B cell (primary cell): ENCODE data around the gene SPATA19. TPM values are rescaled to one million over a fixed set of nuclear protein-coding genes. Genes with fewer than 3 reads are reported as not detected.

Source experiments
- ATAC-seq: fragments of 200-7000 bp; cut with Tn5 transposase; one replicate; pipeline ENCODE4 v1.10.0; 2021; ENCODE audit warnings: low read depth, mild to moderate bottlenecking, moderate number of reproducible peaks, moderate library complexity
- CTCF ChIA-PET: fragments of 350-600 bp; sonication (Branson Sonifier 250); formaldehyde crosslinking; loops from one replicate; lab custom pipeline; 2021; ENCODE audit warnings: antibody characterized with exemption, inconsistent platforms; lab: Charles Lee
- POLR2A ChIA-PET: fragments of 350-600 bp; sonication (Branson Sonifier 250); formaldehyde crosslinking; loops from one replicate; lab custom pipeline; 2021; ENCODE audit warnings: antibody characterized with exemption; lab: Charles Lee
- DNase-seq: peaks from one replicate; pipeline ENCODE4 v3.0.0; 2013
- H2AFZ ChIP-seq: 2 replicates; pipeline ENCODE4 v1.6.1; 2012; ENCODE audit warnings: mild to moderate bottlenecking, low read depth, low read length; ENCODE audit not compliant: insufficient read depth, poor library complexity, severe bottlenecking
- H3K27ac ChIP-seq, 2 donors: 1 replicate in 1 of 2; 2 replicates in 1 of 2; pipeline ENCODE4 v1.5.1; 2012 to 2013; ENCODE audit warnings: low read length in 2 of 2, mild to moderate bottlenecking in 2 of 2, moderate library complexity in 1 of 2
- H3K27me3 ChIP-seq, 4 experiments: fragments of 200-600 bp in 1 of 4; sonication (generic) in 1 of 4; replicated peaks in 1 of 4; 1 replicate in 2 of 4; 2 replicates in 2 of 4; pipeline versions ENCODE4 v1.6.1 to v1.7.0; 2013 to 2016; ENCODE audit warnings: low read length in 3 of 4, mild to moderate bottlenecking in 2 of 4, mixed read lengths in 1 of 4, moderate library complexity in 1 of 4; ENCODE audit not compliant: insufficient read depth in 4 of 4, control insufficient read depth in 3 of 4; ENCODE audit errors: control extremely low read depth in 1 of 4
- H3K36me3 ChIP-seq, 2 experiments: replicated peaks in 1 of 2; 1 replicate in 1 of 2; 2 replicates in 1 of 2; pipeline versions ENCODE4 v1.6.1 to v1.7.1; 2013; ENCODE audit warnings: low read length in 1 of 2; ENCODE audit not compliant: insufficient read depth in 2 of 2, control insufficient read depth in 1 of 2; ENCODE audit errors: control extremely low read depth in 1 of 2, extremely low read depth in 1 of 2
- H3K4me1 ChIP-seq, 2 donors: fragments of 200-600 bp in 1 of 2; sonication (generic) in 1 of 2; 1 replicate in 1 of 2; 2 replicates in 1 of 2; pipeline versions ENCODE4 v1.5.1 to v1.6.1; 2013 to 2017; ENCODE audit warnings: low read length in 2 of 2; ENCODE audit not compliant: control insufficient read depth in 2 of 2, insufficient read depth in 2 of 2
- H3K4me2 ChIP-seq: replicated peaks from 2 replicates; pipeline ENCODE3; 2012; ENCODE audit warnings: mild to moderate bottlenecking, low read depth, low read length; ENCODE audit not compliant: poor library complexity, severe bottlenecking
- H3K4me3 ChIP-seq, 5 experiments: fragments of 200-600 bp in 1 of 5; sonication (generic) in 1 of 5; 1 replicate in 3 of 5; 2 replicates in 2 of 5; pipeline versions ENCODE4 v1.5.1 to v1.7.0; 2011 to 2016; ENCODE audit warnings: low read length in 4 of 5, mild to moderate bottlenecking in 4 of 5, low read depth in 2 of 5, control low read depth in 1 of 5, moderate library complexity in 1 of 5; ENCODE audit not compliant: insufficient read depth in 1 of 5; ENCODE audit errors: control extremely low read depth in 1 of 5, extremely low read depth in 1 of 5
- H3K79me2 ChIP-seq: fragments of 200-600 bp; sonication (generic); one replicate; pipeline ENCODE4 v1.6.0; 2016; ENCODE audit warnings: low read length; ENCODE audit not compliant: control insufficient read depth, insufficient read depth
- H3K9ac ChIP-seq: fragments of 200-600 bp; sonication (generic); 2 replicates; pipeline ENCODE4 v1.6.1; 2017; ENCODE audit warnings: mild to moderate bottlenecking, low read length, moderate library complexity
- H3K9me3 ChIP-seq, 3 donors: one replicate each; pipeline versions ENCODE4 v1.6.1 to v1.7.1; 2013; ENCODE audit warnings: low read length in 2 of 3; ENCODE audit not compliant: control insufficient read depth in 2 of 3, insufficient read depth in 1 of 3; ENCODE audit errors: control extremely low read depth in 1 of 3
- H4K20me1 ChIP-seq: 2 replicates; pipeline ENCODE4 v1.6.0; 2012; ENCODE audit warnings: mild to moderate bottlenecking, low read length; ENCODE audit not compliant: insufficient read depth, control insufficient read depth, poor library complexity, severe bottlenecking
- H3K27ac Mint-ChIP-seq: one replicate; pipeline ENCODE4 v1.8.0; 2021; ENCODE audit warnings: mixed read lengths
- H3K27me3 Mint-ChIP-seq: one replicate; pipeline ENCODE4 v1.8.0; 2021; ENCODE audit warnings: mixed read lengths
- H3K4me1 Mint-ChIP-seq: one replicate; pipeline ENCODE4 v1.8.0; 2021; ENCODE audit warnings: mixed read lengths
- H3K4me3 Mint-ChIP-seq: one replicate; pipeline ENCODE4 v1.8.0; 2021; ENCODE audit warnings: mixed read lengths
- H3K9me3 Mint-ChIP-seq: one replicate; pipeline ENCODE4 v1.8.0; 2022; ENCODE audit warnings: mixed read lengths; ENCODE audit not compliant: insufficient read depth
- CTCF ChIP-seq: fragments of 200-600 bp; IDR thresholded peaks from one replicate; pipeline ENCODE4 v1.8.0; 2022; ENCODE audit warnings: antibody characterized with exemption, mild to moderate bottlenecking
- EZH2 ChIP-seq: IDR thresholded peaks from 2 replicates; pipeline ENCODE4 v1.6.1; 2012; ENCODE audit warnings: borderline replicate concordance, low read depth, mild to moderate bottlenecking, moderate library complexity, low read length; ENCODE audit not compliant: insufficient read depth, poor library complexity, severe bottlenecking
- WGBS: methylation state at CpG from one replicate; pipeline ENCODE4 v1.1.5; 2013; ENCODE audit warnings: missing lambda C conversion rate; ENCODE audit not compliant: insufficient coverage; 5-methylcytosine and 5-hydroxymethylcytosine counted together
- intact Hi-C: fragments of 100-400 bp; cut with micrococcal nuclease; formaldehyde crosslinking; loops from one replicate; pipeline ENCODE4 v1.10.0; 2022
- polyA plus RNA-seq: library from polyadenylated mRNA; depleted of rRNA; stranded (reverse); fragments of >200 nt; gene quantifications from 2 replicates; pipeline ENCODE4 v1.2.3, GENCODE V29; 2012
- total RNA-seq, 2 donors: library from RNA; stranded (reverse); fragments of 120-200 nt in 1 of 2; gene quantifications; 1 replicate in 1 of 2; 2 replicates in 1 of 2; pipeline versions ENCODE4 v1.2.3 to v1.2.4, GENCODE V29; 2013 to 2022

SPATA19 gene
- total and polyA plus RNA-seq, 2 donors (not counting 1 experiment from before 2014, with no cell fraction given), result not detected

DNA sequence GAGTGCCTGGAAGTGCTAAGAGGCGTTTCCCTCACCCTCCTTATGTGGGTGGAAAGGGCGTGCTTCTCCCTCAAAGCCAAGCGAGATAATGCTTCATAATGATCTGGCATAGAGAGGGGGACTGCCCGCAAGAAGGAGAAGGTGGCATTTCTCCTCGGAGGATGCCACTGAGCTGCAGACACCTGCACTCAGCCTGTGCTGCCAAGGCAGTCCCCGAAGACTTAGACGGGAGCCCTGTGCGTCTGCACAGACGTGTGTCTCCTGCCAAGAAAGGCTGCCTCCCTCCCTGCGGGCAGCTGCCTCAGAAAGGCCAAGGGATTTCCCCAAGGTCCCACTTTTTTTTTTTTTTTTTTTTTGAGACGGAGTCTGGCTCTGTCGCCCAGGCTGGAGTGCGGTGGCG is 48.1 kb upstream of the SPATA19 start:
- WGBS, result 89% methylated on average over 13 of the region's 14 CpGs
- H2AFZ ChIP-seq, result no peak overlapping the region
- DNase-seq (no peak), ATAC-seq (no peak)
- peaks cover 0 to 9% (median 0%) of the 10 kb centered on the region in 3 donors for H3K9me3 ChIP-seq
- no peaks in the 10 kb centered on the region for H3K36me3 ChIP-seq
- Mint-ChIP-seq H3K4me1 (peaks cover 23% of the 10 kb centered on the region), H3K4me3 (no peak overlapping the region), H3K27me3 (peaks cover 21% of the 10 kb centered on the region), H3K27ac (no peak overlapping the region), H3K9me3 (no peaks in the 10 kb centered on the region)
- H3K27me3 ChIP-seq, result no peaks in the 10 kb centered on the region
- no peaks in the 10 kb centered on the region for H4K20me1 ChIP-seq
- H3K4me1 ChIP-seq, result peaks cover 5 to 17% of the 10 kb centered on the region in 2 donors
- TF ChIP-seq CTCF (no peak), EZH2 (no peak)
- H3K9ac ChIP-seq, result no peak overlapping the region
- POLR2A ChIA-PET, result no interaction called here
- CTCF ChIA-PET, result no interaction called here
- H3K27ac ChIP-seq, result no peak overlapping the region
- no peak overlapping the region for H3K4me2 ChIP-seq
- H3K4me3 ChIP-seq, result no peak overlapping the region
- intact Hi-C loops, result no loop called here
- H3K79me2 ChIP-seq, result no peaks in the 10 kb centered on the region

- intact Hi-C loops, result no loop called here
- H3K9ac ChIP-seq, result no peak overlapping the region
- no peaks in the 10 kb centered on the region for H3K79me2 ChIP-seq
- H3K4me3 Mint-ChIP-seq, result no peak overlapping the region
- no peak overlapping the region for H3K27ac ChIP-seq
- no peaks in the 10 kb centered on the region for H3K36me3 ChIP-seq
- TF ChIP-seq CTCF (no peak), EZH2 (no peak)
- no peak overlapping the region for H3K4me3 ChIP-seq
- DNase-seq (no peak), ATAC-seq (no peak)
- ChIA-PET CTCF (no interaction called here), POLR2A (no interaction called here)
- H3K4me1 Mint-ChIP-seq, result peaks cover 17% of the 10 kb centered on the region
- no peaks in the 10 kb centered on the region for H4K20me1 ChIP-seq
- no peak overlapping the region for H3K4me2 ChIP-seq
- H3K27ac Mint-ChIP-seq, result no peak overlapping the region
- H3K9me3 ChIP-seq, result peaks cover 0 to 9% (median 0%) of the 10 kb centered on the region in 3 donors
- no peaks in the 10 kb centered on the region for H3K27me3 ChIP-seq
- peaks cover 17% of the 10 kb centered on the region for H3K27me3 Mint-ChIP-seq
- 90% methylated on average over 14 of the region's 19 CpGs for WGBS
- no peaks in the 10 kb centered on the region for H3K9me3 Mint-ChIP-seq
- H2AFZ ChIP-seq, result no peak overlapping the region
- peaks cover 5 to 17% of the 10 kb centered on the region in 2 donors for H3K4me1 ChIP-seq
These were observed 47.5 kb upstream of the SPATA19 start for GRCh38 chr11:133892584-133893380.
